HTR-8/SVneo (cell line): ENCODE measurements around the gene PSMD5.

Source experiments
- DNase-seq: peaks from one replicate; pipeline ENCODE4 v3.0.0; 2011; ENCODE audit warnings: low spot score, mixed read lengths; ENCODE audit not compliant: insufficient read length
- FAIRE-seq: peaks from 2 replicates; lab custom pipeline; 2011; peaks lifted over from hg19 to GRCh38; lab: Jason Lieb, UNC

The PSMD5 gene

DNA sequence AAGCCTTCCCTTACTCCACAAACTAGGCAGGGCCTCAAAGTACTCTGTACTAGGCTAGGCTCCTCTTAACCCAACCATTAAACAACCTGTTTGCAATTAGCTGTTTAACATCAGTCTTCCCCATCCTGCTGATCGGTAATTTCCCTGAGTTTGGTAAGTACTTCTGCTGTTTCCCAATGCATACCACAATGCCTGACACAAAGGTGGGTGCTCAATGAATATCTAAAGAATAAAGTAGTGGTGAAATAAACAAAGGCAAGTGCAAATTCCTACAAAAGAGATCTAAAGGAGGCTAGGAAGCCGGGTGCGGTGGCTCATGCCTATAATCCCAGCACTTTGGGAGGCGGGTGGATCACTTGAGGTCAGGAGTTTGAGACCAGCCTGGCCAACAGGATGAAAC is 74.5 kb downstream of the PSMD5 start:
- DNase-seq (no peak), FAIRE-seq (no peak)

DNA sequence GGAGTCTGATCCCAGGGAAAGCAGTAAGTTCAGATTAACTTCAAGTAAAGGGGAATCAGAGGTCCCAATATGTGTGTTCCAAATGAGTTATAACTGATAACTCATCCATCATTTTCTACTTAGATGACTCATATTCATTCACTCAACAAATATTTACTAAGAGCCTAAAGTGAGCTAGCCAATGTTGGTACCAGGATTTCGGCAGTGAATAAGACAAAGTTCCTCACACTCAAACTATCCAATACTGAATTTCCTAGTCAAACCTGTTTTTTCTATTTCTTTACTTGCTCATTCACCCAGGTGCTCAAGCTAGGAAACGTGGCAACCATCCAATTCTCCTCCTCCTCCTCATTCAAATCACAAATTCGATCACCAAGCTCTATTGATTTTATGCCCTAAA is 75.3 kb downstream of the PSMD5 start:
- DNase-seq: no peak

More for the DNA sequence above, 75.3 kb downstream of the PSMD5 start:
- FAIRE-seq: no peak
